Keratinocyte (primary cell): ENCODE results near the gene GLT1D1. TPM values are rescaled to one million over a fixed set of nuclear protein-coding genes. Genes with fewer than 3 reads are reported as not detected.

ENCODE experiments used
- DNase-seq: peaks from one replicate; pipeline ENCODE4 v3.0.0-alpha.2; 2011; ENCODE audit warnings: low read depth, missing footprints, low spot score
- FAIRE-seq: peaks from 2 replicates; lab custom pipeline; 2011; peaks lifted over from hg19 to GRCh38; lab: Jason Lieb, UNC
- H2AFZ ChIP-seq: 2 replicates; pipeline ENCODE4 v1.6.0; 2012; ENCODE audit warnings: low read length, control low read depth, inconsistent platforms; ENCODE audit not compliant: control insufficient read depth
- H3K27ac ChIP-seq: 2 replicates; pipeline ENCODE4 v1.5.1; 2011; ENCODE audit warnings: low read length; ENCODE audit not compliant: control insufficient read depth, insufficient read depth
- H3K27me3 ChIP-seq: 3 replicates; pipeline ENCODE4 v1.6.0; 2011; ENCODE audit warnings: low read length; ENCODE audit not compliant: control insufficient read depth, insufficient read depth; ENCODE audit errors: extremely low read depth
- H3K36me3 ChIP-seq, 2 experiments: 2 replicates in 1 of 2; 3 replicates in 1 of 2; pipeline ENCODE4 v1.5.1; 2011; ENCODE audit warnings: low read length in 2 of 2, mild to moderate bottlenecking in 1 of 2; ENCODE audit not compliant: control insufficient read depth in 2 of 2, insufficient read depth in 2 of 2; ENCODE audit errors: extremely low read depth in 1 of 2
- H3K4me1 ChIP-seq: 3 replicates; pipeline ENCODE4 v1.5.1; 2011; ENCODE audit warnings: low read length; ENCODE audit not compliant: control insufficient read depth, insufficient read depth; ENCODE audit errors: extremely low read depth
- H3K4me2 ChIP-seq: 3 replicates; pipeline ENCODE4 v1.6.0; 2011; ENCODE audit warnings: low read depth, low read length; ENCODE audit not compliant: control insufficient read depth, insufficient read depth; ENCODE audit errors: extremely low read depth
- H3K4me3 ChIP-seq, 3 experiments: fragments of 200-600 bp in 1 of 3; sonication (generic) in 1 of 3; 2 replicates in 2 of 3; 3 replicates in 1 of 3; pipeline ENCODE4 v1.5.1; 2011 to 2016; ENCODE audit warnings: low read length in 3 of 3, mild to moderate bottlenecking in 3 of 3, control low read depth in 2 of 3, inconsistent platforms in 1 of 3, low read depth in 1 of 3, mixed read lengths in 1 of 3, mixed run types in 1 of 3, moderate library complexity in 1 of 3; ENCODE audit not compliant: control insufficient read depth in 2 of 3, insufficient read depth in 2 of 3; ENCODE audit errors: extremely low read depth in 1 of 3
- H3K79me2 ChIP-seq: 2 replicates; pipeline ENCODE4 v1.6.0; 2012; ENCODE audit warnings: low read length; ENCODE audit not compliant: control insufficient read depth, insufficient read depth
- H3K9ac ChIP-seq: 3 replicates; pipeline ENCODE4 v1.6.0; 2011; ENCODE audit warnings: low read length; ENCODE audit not compliant: control insufficient read depth, insufficient read depth; ENCODE audit errors: extremely low read depth
- H3K9me1 ChIP-seq: 3 replicates; pipeline ENCODE4 v1.6.0; 2011; ENCODE audit warnings: low read length; ENCODE audit not compliant: control insufficient read depth, insufficient read depth; ENCODE audit errors: extremely low read depth
- H3K9me3 ChIP-seq: 2 replicates; pipeline ENCODE4 v1.5.1; 2012; ENCODE audit warnings: low read depth, low read length; ENCODE audit not compliant: control insufficient read depth
- H4K20me1 ChIP-seq: 3 replicates; pipeline ENCODE4 v1.6.0; 2011; ENCODE audit warnings: low read length; ENCODE audit not compliant: control insufficient read depth, insufficient read depth; ENCODE audit errors: extremely low read depth
- EZH2 ChIP-seq: IDR thresholded peaks from one replicate; pipeline ENCODE4 v1.6.1; 2012; ENCODE audit warnings: inconsistent platforms, mild to moderate bottlenecking, low read length, moderate library complexity
- dilution Hi-C: fragments of 300-500 bp; cut with MboI; formaldehyde crosslinking; loops from one replicate; pipeline ENCODE4 v1.7.0; 2020; ENCODE audit warnings: low sequenced_read_pairs; ENCODE audit not compliant: extremely low pct_ligation_motif_present
- polyA plus RNA-seq, 5 experiments: library from polyadenylated mRNA; depleted of rRNA in 3 of 5; stranded (reverse) in 3 of 5; stranded (forward) in 1 of 5; unstranded in 1 of 5; fragments of >200 nt; gene quantifications; 1 replicate in 1 of 5; 2 replicates in 3 of 5; 3 replicates in 1 of 5; pipeline versions ENCODE4 v1.2.1 to v1.2.3, GENCODE V29; 2011 to 2012; ENCODE audit warnings: missing spikeins in 2 of 5, low read depth in 1 of 5, low replicate concordance in 1 of 5
- TF ChIP-seq, protein P1 (sequence below), 3 experiments: IDR thresholded peaks in 1 of 3; conservative IDR thresholded peaks in 1 of 3; optimal IDR thresholded peaks in 1 of 3; 2 replicates in 2 of 3; 3 replicates in 1 of 3; pipeline versions ENCODE3 to v1.5.1; 2011; ENCODE audit warnings: low read length in 3 of 3, mild to moderate bottlenecking in 3 of 3, moderate library complexity in 2 of 3, control low read depth in 1 of 3, inconsistent platforms in 1 of 3; ENCODE audit not compliant: insufficient read depth in 2 of 3; ENCODE audit errors: extremely low read depth in 1 of 3

GLT1D1 gene
- polyA plus RNA-seq, 1 donor (not counting 4 experiments of a cell fraction or from before 2014, with no cell fraction given), result not detected

DNA sequence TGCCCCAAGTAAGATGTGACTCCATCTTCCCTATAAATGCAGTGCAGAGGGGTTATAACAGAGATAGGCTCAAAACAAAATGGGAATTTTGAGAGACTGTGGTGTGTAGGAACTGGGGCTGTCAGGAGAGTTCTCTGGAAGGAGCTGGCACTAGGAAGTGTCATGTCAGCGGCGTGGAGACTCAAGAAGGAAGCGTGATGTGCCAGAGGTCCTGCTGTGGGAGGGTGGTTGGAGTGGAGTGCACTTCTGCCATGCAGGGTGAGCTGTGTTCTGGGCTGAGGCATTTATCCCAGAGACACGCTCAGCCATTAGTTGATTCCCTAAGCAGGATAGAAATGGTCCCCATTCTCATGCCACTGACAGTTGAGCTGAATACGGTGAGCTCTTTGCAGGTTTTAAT, 19.0 kb downstream of the GLT1D1 start:
- no peaks in the 10 kb centered on the region for H3K4me1 ChIP-seq
- H3K9me1 ChIP-seq, result no peaks in the 10 kb centered on the region
- H3K79me2 ChIP-seq, result no peaks in the 10 kb centered on the region
- no peaks in the 10 kb centered on the region for H3K27me3 ChIP-seq
- TF ChIP-seq, protein P1, sequence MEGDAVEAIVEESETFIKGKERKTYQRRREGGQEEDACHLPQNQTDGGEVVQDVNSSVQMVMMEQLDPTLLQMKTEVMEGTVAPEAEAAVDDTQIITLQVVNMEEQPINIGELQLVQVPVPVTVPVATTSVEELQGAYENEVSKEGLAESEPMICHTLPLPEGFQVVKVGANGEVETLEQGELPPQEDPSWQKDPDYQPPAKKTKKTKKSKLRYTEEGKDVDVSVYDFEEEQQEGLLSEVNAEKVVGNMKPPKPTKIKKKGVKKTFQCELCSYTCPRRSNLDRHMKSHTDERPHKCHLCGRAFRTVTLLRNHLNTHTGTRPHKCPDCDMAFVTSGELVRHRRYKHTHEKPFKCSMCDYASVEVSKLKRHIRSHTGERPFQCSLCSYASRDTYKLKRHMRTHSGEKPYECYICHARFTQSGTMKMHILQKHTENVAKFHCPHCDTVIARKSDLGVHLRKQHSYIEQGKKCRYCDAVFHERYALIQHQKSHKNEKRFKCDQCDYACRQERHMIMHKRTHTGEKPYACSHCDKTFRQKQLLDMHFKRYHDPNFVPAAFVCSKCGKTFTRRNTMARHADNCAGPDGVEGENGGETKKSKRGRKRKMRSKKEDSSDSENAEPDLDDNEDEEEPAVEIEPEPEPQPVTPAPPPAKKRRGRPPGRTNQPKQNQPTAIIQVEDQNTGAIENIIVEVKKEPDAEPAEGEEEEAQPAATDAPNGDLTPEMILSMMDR (optimal IDR thresholded peaks at IDR 0.05 in 1 of 3, IDR thresholded peaks at IDR 0.05 in 1 of 3, conservative IDR thresholded peaks at IDR 0.05 in 1 of 3; ENCODE audit: extremely low read depth in 1 of 3, insufficient read depth in 2 of 3, low read length in 3 of 3), result no peak
- no peak for TF ChIP-seq EZH2
- dilution Hi-C loops, result no loop called here
- FAIRE-seq (no peak), DNase-seq (no peak)
- no peaks in the 10 kb centered on the region for H3K36me3 ChIP-seq
- no peak overlapping the region for H3K4me2 ChIP-seq
- H3K27ac ChIP-seq, result no peak overlapping the region
- no peak overlapping the region for H3K4me3 ChIP-seq
- no peaks in the 10 kb centered on the region for H4K20me1 ChIP-seq
- no peak overlapping the region for H2AFZ ChIP-seq
- no peak overlapping the region for H3K9ac ChIP-seq
- no peaks in the 10 kb centered on the region for H3K9me3 ChIP-seq

DNA sequence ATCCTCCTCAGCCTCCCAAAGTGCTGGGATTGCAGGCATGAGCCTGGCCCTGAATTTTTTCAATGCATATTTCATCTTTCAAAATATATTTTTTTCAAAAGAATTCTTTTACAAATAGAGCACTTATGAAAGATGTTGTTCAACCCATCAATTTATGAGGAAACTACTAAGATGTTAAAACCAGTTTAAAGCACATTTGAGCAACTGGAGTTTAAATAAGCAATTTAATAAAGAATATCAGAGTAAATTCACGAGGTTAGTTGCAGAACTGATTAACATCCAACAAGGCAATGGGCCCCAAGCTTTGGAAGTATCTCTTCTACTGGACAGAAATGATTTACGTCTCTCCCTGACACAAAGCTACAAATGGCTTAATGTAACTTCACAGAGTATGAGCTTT, 23.3 kb downstream of the GLT1D1 start:
- H3K27ac ChIP-seq, result no peak overlapping the region
- no peak for FAIRE-seq
- H3K36me3 ChIP-seq, result no peaks in the 10 kb centered on the region

More for the DNA sequence above, 23.3 kb downstream of the GLT1D1 start:
- no peak for DNase-seq
- TF ChIP-seq, protein P1 (optimal IDR thresholded peaks at IDR 0.05 in 1 of 3, IDR thresholded peaks at IDR 0.05 in 1 of 3, conservative IDR thresholded peaks at IDR 0.05 in 1 of 3; ENCODE audit: extremely low read depth in 1 of 3, insufficient read depth in 2 of 3, low read length in 3 of 3), result no peak
- TF ChIP-seq EZH2, result no peak
- Histone ChIP-seq H3K9me1 (no peaks in the 10 kb centered on the region), H2AFZ (no peak overlapping the region), H3K4me1 (no peaks in the 10 kb centered on the region), H3K9ac (no peak overlapping the region), H3K79me2 (no peaks in the 10 kb centered on the region), H3K9me3 (no peaks in the 10 kb centered on the region), H4K20me1 (no peaks in the 10 kb centered on the region), H3K27me3 (no peaks in the 10 kb centered on the region), H3K4me2 (no peak overlapping the region), H3K4me3 (no peak overlapping the region)
- dilution Hi-C loops, result no loop called here
